Tibial nerve (tissue), 4 donors: ENCODE measurements around the gene CYLD.

Source experiments
- CTCF ChIP-seq, 5 experiments: fragments of 200-600 bp in 3 of 5; fragments of 450-650 bp in 2 of 5; sonication (generic) in 3 of 5; IDR thresholded peaks; one replicate each; pipeline ENCODE4 v1.5.1; 2016 to 2019; ENCODE audit warnings: antibody characterized with exemption in 5 of 5, mild to moderate bottlenecking in 3 of 5, moderate library complexity in 2 of 5
- EP300 ChIP-seq, 2 donors: sonication (generic); formaldehyde crosslinking; IDR thresholded peaks; one replicate each; pipeline ENCODE4 v1.6.1; 2017; ENCODE audit warnings: antibody characterized with exemption in 2 of 2, mild to moderate bottlenecking in 1 of 2
- POLR2A ChIP-seq, 2 donors: fragments of 450-650 bp; IDR thresholded peaks; one replicate each; pipeline ENCODE4 v1.6.1; 2017; ENCODE audit warnings: antibody characterized with exemption in 2 of 2, mild to moderate bottlenecking in 2 of 2, moderate library complexity in 2 of 2

GRCh38 chr16:50751528-50751927 is 9.6 kb downstream of the CYLD start:
- TF ChIP-seq CTCF (IDR thresholded peaks at IDR 0.05), result no peak
- TF ChIP-seq POLR2A (IDR thresholded peaks at IDR 0.05), result no peak
- no peak for TF ChIP-seq EP300 (IDR thresholded peaks at IDR 0.05)
